Caco-2 (cell line): ENCODE data around the gene IRF2BP2. TPM values are rescaled to one million over a fixed set of nuclear protein-coding genes. Genes with fewer than 3 reads are reported as not detected.
A peak's percentile ranks its signal among the peaks of the same experiment; 100 is the strongest.
"Not testable (repeated sequence)": the region's sequence is repeated elsewhere in the genome, so short reads cannot be mapped to it uniquely, and the experiment has no call there.

Experiments
- BruUV-seq: library from RNA; stranded (reverse); fragments of 400-500 nt; replicated peaks from 2 replicates; lab custom pipeline; 2021; lab: Mats Ljungman, UMichigan
- CTCF ChIA-PET: fragments of 300-600 bp; sonication (Branson Sonifier 250); formaldehyde crosslinking; loops from one replicate; lab custom pipeline; 2022; ENCODE audit warnings: antibody characterized with exemption; lab: Charles Lee
- POLR2A ChIA-PET: fragments of 300-600 bp; sonication (Branson Sonifier 250); formaldehyde crosslinking; loops from one replicate; lab custom pipeline; 2022; ENCODE audit warnings: antibody characterized with exemption; lab: Charles Lee
- DNase-seq, 2 experiments: peaks; one replicate each; pipeline versions ENCODE4 v3.0.0 to v3.0.0-alpha.2; 2020 to 2022
- H3K27me3 ChIP-seq: replicated peaks from 2 replicates; pipeline ENCODE4 v1.6.0; 2011; ENCODE audit warnings: low read length; ENCODE audit not compliant: control insufficient read depth, insufficient read depth
- H3K36me3 ChIP-seq: 2 replicates; pipeline ENCODE4 v1.5.1; 2011; ENCODE audit warnings: low read length; ENCODE audit not compliant: control insufficient read depth, insufficient read depth
- H3K4me1 ChIP-seq: fragments of 250-450 bp; sonication (Bioruptor Pico); 2 replicates; pipeline ENCODE4 v1.5.1; 2020; ENCODE audit warnings: mild to moderate bottlenecking
- H3K4me3 ChIP-seq: 2 replicates; pipeline ENCODE4 v1.5.1; 2011; ENCODE audit warnings: low read depth, mild to moderate bottlenecking, control low read depth, low read length
- H3K9me3 ChIP-seq: fragments of 250-450 bp; sonication (Bioruptor Pico); 2 replicates; pipeline ENCODE4 v1.5.1; 2020; ENCODE audit warnings: mild to moderate bottlenecking, moderate library complexity
- H3K27ac Mint-ChIP-seq: one replicate; pipeline ENCODE4 v1.8.0; 2022; ENCODE audit warnings: mixed read lengths; ENCODE audit not compliant: unreplicated experiment
- H3K27me3 Mint-ChIP-seq: one replicate; pipeline ENCODE4 v1.8.0; 2022; ENCODE audit warnings: mixed read lengths; ENCODE audit not compliant: insufficient read depth, unreplicated experiment
- H3K36me3 Mint-ChIP-seq: one replicate; pipeline ENCODE4 v1.8.0; 2022; ENCODE audit warnings: mild to moderate bottlenecking, mixed read lengths; ENCODE audit not compliant: insufficient read depth, unreplicated experiment
- H3K4me1 Mint-ChIP-seq: one replicate; pipeline ENCODE4 v1.8.0; 2022; ENCODE audit warnings: low read depth, mixed read lengths; ENCODE audit not compliant: unreplicated experiment
- H3K4me3 Mint-ChIP-seq: one replicate; pipeline ENCODE4 v1.8.0; 2022; ENCODE audit warnings: mild to moderate bottlenecking, moderate library complexity, mixed read lengths; ENCODE audit not compliant: unreplicated experiment
- H3K9me3 Mint-ChIP-seq: one replicate; pipeline ENCODE4 v1.8.0; 2022; ENCODE audit warnings: mixed read lengths; ENCODE audit not compliant: unreplicated experiment
- intact Hi-C: fragments of 100-400 bp; cut with micrococcal nuclease; formaldehyde crosslinking; loops from one replicate; pipeline ENCODE4 v1.10.0; 2022; ENCODE audit not compliant: unreplicated experiment
- total RNA-seq: library from RNA; stranded (reverse); gene quantifications from 2 replicates; pipeline ENCODE4 v1.2.3, GENCODE V29; 2022
- TF ChIP-seq, protein P1 (sequence below), 2 experiments: fragments of 200-600 bp in 1 of 2; IDR thresholded peaks; 1 replicate in 1 of 2; 2 replicates in 1 of 2; pipeline versions ENCODE4 v1.5.1 to v1.8.0; 2011 to 2022; ENCODE audit warnings: antibody characterized with exemption in 1 of 2, control low read depth in 1 of 2, inconsistent platforms in 1 of 2, low read depth in 1 of 2, low read length in 1 of 2, mild to moderate bottlenecking in 1 of 2, moderate library complexity in 1 of 2; ENCODE audit not compliant: insufficient read depth in 1 of 2, severe bottlenecking in 1 of 2, unreplicated experiment in 1 of 2

Gene IRF2BP2
- total RNA-seq, 1 experiment from 2014 or later, result 135 TPM

DNA sequence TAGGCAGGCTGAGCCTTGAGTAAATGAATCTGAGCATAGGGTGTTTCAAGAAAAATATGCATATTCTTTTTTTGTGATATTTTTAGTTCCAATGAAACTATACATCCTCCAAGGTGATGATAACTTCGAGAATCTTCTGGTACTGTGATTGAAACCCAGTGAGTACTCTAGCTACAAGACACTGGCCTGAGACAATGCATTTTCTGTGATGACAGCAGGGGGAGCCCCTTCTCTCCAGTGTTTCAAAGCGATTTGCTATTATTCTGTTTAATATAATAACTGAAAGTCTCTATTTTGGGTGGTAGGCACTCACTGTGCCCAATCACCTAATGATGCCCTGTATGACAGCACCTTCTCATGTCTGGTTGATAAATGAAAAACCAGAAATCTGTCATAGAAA, 12.1 kb downstream of the IRF2BP2 start:
- Histone ChIP-seq H3K36me3 (no peaks in the 10 kb centered on the region), H3K9me3 (peaks cover 7% of the 10 kb centered on the region; the same call in 1 of the 2 replicates), H3K4me1 (peaks cover 37% of the 10 kb centered on the region), H3K4me3 (no peak overlapping the region), H3K27me3 (no peaks in the 10 kb centered on the region)
- H3K4me1 Mint-ChIP-seq, result peaks cover 11% of the 10 kb centered on the region
- peaks cover 33% of the 10 kb centered on the region for H3K9me3 Mint-ChIP-seq
- DNase-seq, result peak; percentile 59 to 66
- no peak overlapping the region for H3K4me3 Mint-ChIP-seq
- no peaks in the 10 kb centered on the region for H3K27me3 Mint-ChIP-seq
- POLR2A ChIA-PET, result no interaction called here
- BruUV-seq, result no TSS peak
- TF ChIP-seq, protein P1, sequence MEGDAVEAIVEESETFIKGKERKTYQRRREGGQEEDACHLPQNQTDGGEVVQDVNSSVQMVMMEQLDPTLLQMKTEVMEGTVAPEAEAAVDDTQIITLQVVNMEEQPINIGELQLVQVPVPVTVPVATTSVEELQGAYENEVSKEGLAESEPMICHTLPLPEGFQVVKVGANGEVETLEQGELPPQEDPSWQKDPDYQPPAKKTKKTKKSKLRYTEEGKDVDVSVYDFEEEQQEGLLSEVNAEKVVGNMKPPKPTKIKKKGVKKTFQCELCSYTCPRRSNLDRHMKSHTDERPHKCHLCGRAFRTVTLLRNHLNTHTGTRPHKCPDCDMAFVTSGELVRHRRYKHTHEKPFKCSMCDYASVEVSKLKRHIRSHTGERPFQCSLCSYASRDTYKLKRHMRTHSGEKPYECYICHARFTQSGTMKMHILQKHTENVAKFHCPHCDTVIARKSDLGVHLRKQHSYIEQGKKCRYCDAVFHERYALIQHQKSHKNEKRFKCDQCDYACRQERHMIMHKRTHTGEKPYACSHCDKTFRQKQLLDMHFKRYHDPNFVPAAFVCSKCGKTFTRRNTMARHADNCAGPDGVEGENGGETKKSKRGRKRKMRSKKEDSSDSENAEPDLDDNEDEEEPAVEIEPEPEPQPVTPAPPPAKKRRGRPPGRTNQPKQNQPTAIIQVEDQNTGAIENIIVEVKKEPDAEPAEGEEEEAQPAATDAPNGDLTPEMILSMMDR (IDR thresholded peaks at IDR 0.05; ENCODE audit: insufficient read depth in 1 of 2, low read depth in 1 of 2, low read length in 1 of 2, severe bottlenecking in 1 of 2, unreplicated experiment in 1 of 2), result peak; percentile 51 to 64
- no peak overlapping the region for H3K27ac Mint-ChIP-seq
- intact Hi-C loops, result loop anchor here (1.0 to 2.0 kb wide), 2 partner anchors 52 to 59 kb away; no protein-coding TSS in a partner anchor
- CTCF ChIA-PET, result interaction anchor here (0.7 to 1.6 kb wide), 11 partner anchors 13 to 486 kb away, joined by 3 to 7 read pairs (median 3); no protein-coding TSS in a partner anchor
- peaks cover 23% of the 10 kb centered on the region for H3K36me3 Mint-ChIP-seq

DNA sequence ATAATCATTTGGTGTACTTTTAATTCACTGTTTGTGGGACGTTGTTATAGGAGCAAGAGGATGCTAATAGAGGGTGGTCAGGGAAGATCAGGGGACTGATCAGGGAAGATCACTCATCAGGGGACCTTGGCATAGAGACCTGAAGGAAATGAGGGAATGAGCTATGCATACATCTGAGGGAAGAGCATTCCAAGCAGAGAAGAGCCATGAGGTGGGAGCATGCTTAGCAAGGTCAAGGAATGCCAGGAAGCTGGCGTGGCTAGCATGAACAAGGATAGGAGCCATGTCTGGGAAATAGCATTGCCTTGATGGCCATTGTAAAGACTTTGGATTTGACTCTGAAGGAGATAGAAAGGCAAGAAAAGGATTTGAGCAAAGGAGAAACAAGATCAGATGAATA, 14.1 kb downstream of the IRF2BP2 start:
- no peaks in the 10 kb centered on the region for H3K27me3 Mint-ChIP-seq
- POLR2A ChIA-PET, result no interaction called here
- Histone ChIP-seq H3K4me3 (no peak overlapping the region), H3K36me3 (no peaks in the 10 kb centered on the region), H3K27me3 (no peaks in the 10 kb centered on the region), H3K9me3 (peaks cover 7% of the 10 kb centered on the region; the same call in 1 of the 2 replicates), H3K4me1 (peaks cover 18% of the 10 kb centered on the region)
- CTCF ChIA-PET, result interaction anchor here (0.7 kb wide), 1 partner anchor 838 kb away, joined by 3 read pairs; no protein-coding TSS in a partner anchor
- TF ChIP-seq, protein P1 (IDR thresholded peaks at IDR 0.05; ENCODE audit: insufficient read depth in 1 of 2, low read depth in 1 of 2, low read length in 1 of 2, severe bottlenecking in 1 of 2, unreplicated experiment in 1 of 2), result no peak
- DNase-seq, result no peak
- intact Hi-C loops, result no loop called here
- H3K4me1 Mint-ChIP-seq, result no peaks in the 10 kb centered on the region
- BruUV-seq, result no TSS peak
- no peak overlapping the region for H3K27ac Mint-ChIP-seq
- H3K9me3 Mint-ChIP-seq, result peaks cover 33% of the 10 kb centered on the region
- no peak overlapping the region for H3K4me3 Mint-ChIP-seq
- H3K36me3 Mint-ChIP-seq, result peaks cover 21% of the 10 kb centered on the region

DNA sequence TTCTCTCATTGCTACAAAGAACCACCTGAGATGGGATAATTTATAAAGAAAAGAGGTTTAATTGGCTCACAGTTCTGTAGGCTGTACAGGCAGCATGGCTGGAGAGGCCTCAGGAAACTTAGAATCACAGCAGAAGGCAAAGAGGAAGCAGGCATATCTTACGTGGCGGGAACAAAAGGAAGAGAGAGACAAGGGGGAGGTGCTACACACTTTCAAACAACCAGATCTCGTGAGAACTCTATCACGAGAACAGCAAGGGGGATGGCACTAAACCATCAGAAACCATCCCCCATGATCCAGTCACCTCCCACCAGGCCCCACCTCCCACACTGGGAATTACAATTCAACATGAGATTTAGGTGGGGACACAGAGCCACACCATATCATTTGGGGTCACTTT, 15.4 kb downstream of the IRF2BP2 start:
- H3K36me3 ChIP-seq, H3K36me3 Mint-ChIP-seq, POLR2A ChIA-PET, H3K4me3 Mint-ChIP-seq, H3K4me1 Mint-ChIP-seq, H3K27me3 Mint-ChIP-seq, H3K4me3 ChIP-seq, H3K27ac Mint-ChIP-seq, CTCF ChIA-PET, H3K9me3 ChIP-seq, intact Hi-C loops, BruUV-seq, H3K27me3 ChIP-seq, DNase-seq: not testable (repeated sequence)
- H3K9me3 Mint-ChIP-seq, result peaks cover 33% of the 10 kb centered on the region
- H3K4me1 ChIP-seq, result peaks cover 14% of the 10 kb centered on the region; the same call in 1 of the 2 replicates
